GM23338 (cell line): ENCODE measurements around the gene PKNOX2. TPM values are rescaled to one million over a fixed set of nuclear protein-coding genes. Genes with fewer than 3 reads are reported as not detected.

Experiments
- ATAC-seq: fragments of 200-7000 bp; cut with Tn5 transposase; 3 replicates; pipeline ENCODE4 v1.9.1; 2020
- DNase-seq: peaks from one replicate; pipeline ENCODE4 v3.0.0-alpha.2; 2015; ENCODE audit warnings: low spot score
- H2AFZ ChIP-seq: fragments of 200-600 bp; sonication (generic); 2 replicates; pipeline ENCODE4 v1.8.0; 2016; ENCODE audit warnings: antibody characterized with exemption, mild to moderate bottlenecking, moderate library complexity
- H3F3A ChIP-seq: fragments of 200-600 bp; sonication (generic); replicated peaks from 2 replicates; pipeline ENCODE4 v1.8.0; 2017; ENCODE audit warnings: antibody characterized with exemption, mixed run types, low read depth
- H3K27ac ChIP-seq: fragments of 200-600 bp; sonication (generic); 2 replicates; pipeline ENCODE4 v1.6.1; 2016; ENCODE audit warnings: low read depth
- H3K27me3 ChIP-seq: fragments of 200-600 bp; sonication (generic); 2 replicates; pipeline ENCODE4 v1.8.0; 2016; ENCODE audit warnings: mild to moderate bottlenecking, mixed run types, moderate library complexity; ENCODE audit not compliant: insufficient read depth
- H3K36me3 ChIP-seq: fragments of 200-600 bp; sonication (generic); 2 replicates; pipeline ENCODE4 v1.8.0; 2016; ENCODE audit warnings: mild to moderate bottlenecking; ENCODE audit not compliant: insufficient read depth
- H3K4me1 ChIP-seq: fragments of 200-600 bp; sonication (generic); 2 replicates; pipeline ENCODE4 v1.8.0; 2016; ENCODE audit warnings: mild to moderate bottlenecking, moderate library complexity; ENCODE audit not compliant: insufficient read depth
- H3K4me2 ChIP-seq: fragments of 200-600 bp; sonication (generic); 2 replicates; pipeline ENCODE4 v1.7.1; 2017; ENCODE audit warnings: mixed run types
- H3K4me3 ChIP-seq: fragments of 200-600 bp; sonication (generic); 2 replicates; pipeline ENCODE4 v1.6.1; 2016; ENCODE audit warnings: mixed run types
- H3K79me2 ChIP-seq: fragments of 200-600 bp; sonication (generic); replicated peaks from 2 replicates; pipeline ENCODE4 v1.8.0; 2017; ENCODE audit warnings: mild to moderate bottlenecking; ENCODE audit not compliant: insufficient read depth
- H3K9me2 ChIP-seq: fragments of 200-600 bp; sonication (generic); 2 replicates; pipeline ENCODE4 v1.8.0; 2017; ENCODE audit not compliant: insufficient read depth
- H4K20me1 ChIP-seq: fragments of 200-600 bp; sonication (generic); replicated peaks from 2 replicates; pipeline ENCODE4 v1.8.0; 2017; ENCODE audit warnings: mild to moderate bottlenecking; ENCODE audit not compliant: insufficient read depth
- H3K27ac Mint-ChIP-seq: 2 replicates; pipeline ENCODE4 v1.8.0; 2020; ENCODE audit warnings: inconsistent platforms, mild to moderate bottlenecking, moderate library complexity, mixed read lengths
- H3K27me3 Mint-ChIP-seq: 3 replicates; pipeline ENCODE4 v1.8.0; 2022; ENCODE audit warnings: low read depth, mild to moderate bottlenecking, moderate library complexity, mixed read lengths, inconsistent platforms; ENCODE audit not compliant: insufficient read depth, poor library complexity
- H3K36me3 Mint-ChIP-seq: 3 replicates; pipeline ENCODE4 v1.8.0; 2021; ENCODE audit warnings: low read depth, mild to moderate bottlenecking, inconsistent platforms, moderate library complexity, mixed read lengths
- H3K4me1 Mint-ChIP-seq: 3 replicates; pipeline ENCODE4 v1.8.0; 2020; ENCODE audit warnings: mild to moderate bottlenecking, inconsistent platforms, mixed read lengths
- H3K4me3 Mint-ChIP-seq: 3 replicates; pipeline ENCODE4 v1.8.0; 2021; ENCODE audit warnings: moderate library complexity, mild to moderate bottlenecking, inconsistent platforms, mixed read lengths
- H3K9me3 Mint-ChIP-seq: 3 replicates; pipeline ENCODE4 v1.8.0; 2020; ENCODE audit warnings: moderate library complexity, mild to moderate bottlenecking, inconsistent platforms, mixed read lengths
- CREB1 ChIP-seq: fragments of 250-450 bp; sonication (Bioruptor Pico); IDR thresholded peaks from 2 replicates; pipeline ENCODE4 v1.5.0; 2020; ENCODE audit warnings: low read depth, mild to moderate bottlenecking, moderate library complexity
- EZH2 ChIP-seq: fragments of 200-600 bp; sonication (generic); IDR thresholded peaks from one replicate; pipeline ENCODE4 v1.8.0; 2017; ENCODE audit warnings: antibody characterized with exemption, mild to moderate bottlenecking, low read depth; ENCODE audit not compliant: unreplicated experiment
- EZH2phosphoT487 ChIP-seq: fragments of 200-600 bp; sonication (generic); IDR thresholded peaks from one replicate; pipeline ENCODE4 v1.8.1; 2018; ENCODE audit warnings: antibody characterized with exemption; ENCODE audit not compliant: unreplicated experiment
- JUNB ChIP-seq: IDR thresholded peaks from one replicate; pipeline ENCODE4 v1.6.1; 2016; ENCODE audit warnings: antibody characterized with exemption; ENCODE audit not compliant: unreplicated experiment
- NANOG ChIP-seq: IDR thresholded peaks from 2 replicates; pipeline ENCODE4 v1.6.1; 2016; ENCODE audit warnings: antibody characterized with exemption, borderline replicate concordance
- POLR2AphosphoS5 ChIP-seq: IDR thresholded peaks from 2 replicates; pipeline ENCODE4 v1.6.1; 2016; ENCODE audit warnings: antibody characterized with exemption, low read depth
- STAT1 ChIP-seq: IDR thresholded peaks from one replicate; pipeline ENCODE4 v1.6.1; 2016; ENCODE audit warnings: antibody characterized with exemption; ENCODE audit not compliant: unreplicated experiment
- ZNF114 ChIP-seq: fragments of 250-450 bp; sonication (Bioruptor Pico); IDR thresholded peaks from 2 replicates; pipeline ENCODE4 v1.5.0; 2020; ENCODE audit warnings: mild to moderate bottlenecking, moderate library complexity
- ZNF331 ChIP-seq: fragments of 250-450 bp; sonication (Bioruptor Pico); IDR thresholded peaks from 2 replicates; pipeline ENCODE4 v1.5.0; 2020; ENCODE audit warnings: low read depth, mild to moderate bottlenecking, moderate library complexity
- polyA plus RNA-seq: library from polyadenylated mRNA; unstranded; fragments of >200 nt; fragmentation: Nextera tagmentation; extraction: Ambion mirVana; gene quantifications from 2 replicates; pipeline ENCODE4 v1.2.1, GENCODE V29; 2016
- total RNA-seq: library from RNA; depleted of rRNA; stranded (reverse); fragments of >200 nt; shearing (Covaris generic); gene quantifications from 2 replicates; pipeline ENCODE4 v1.2.3, GENCODE V29; 2014
- TF ChIP-seq, protein P1 (sequence below): fragments of 250-450 bp; sonication (Bioruptor Pico); IDR thresholded peaks from 2 replicates; pipeline ENCODE4 v1.5.0; 2020; ENCODE audit warnings: mild to moderate bottlenecking, moderate library complexity
- TF ChIP-seq, protein P2 (sequence below), 2 experiments: fragments of 200-600 bp in 1 of 2; sonication (generic) in 1 of 2; conservative IDR thresholded peaks; 2 replicates each; pipeline versions ENCODE4 v1.5.1 to v1.6.1; 2016 to 2017; ENCODE audit warnings: antibody characterized with exemption in 2 of 2, low read depth in 2 of 2, mild to moderate bottlenecking in 2 of 2, moderate library complexity in 1 of 2
- TF ChIP-seq, protein P3 (sequence below): IDR thresholded peaks from one replicate; pipeline ENCODE4 v1.6.1; 2018; ENCODE audit warnings: antibody characterized with exemption; ENCODE audit not compliant: unreplicated experiment
- TF ChIP-seq, protein P4 (sequence below): IDR thresholded peaks from 2 replicates; pipeline ENCODE4 v1.6.1; 2016; ENCODE audit warnings: antibody characterized with exemption

The PKNOX2 gene
- total and polyA plus RNA-seq, 2 experiments from 2014 or later, result 0.42 to 0.83 TPM

DNA sequence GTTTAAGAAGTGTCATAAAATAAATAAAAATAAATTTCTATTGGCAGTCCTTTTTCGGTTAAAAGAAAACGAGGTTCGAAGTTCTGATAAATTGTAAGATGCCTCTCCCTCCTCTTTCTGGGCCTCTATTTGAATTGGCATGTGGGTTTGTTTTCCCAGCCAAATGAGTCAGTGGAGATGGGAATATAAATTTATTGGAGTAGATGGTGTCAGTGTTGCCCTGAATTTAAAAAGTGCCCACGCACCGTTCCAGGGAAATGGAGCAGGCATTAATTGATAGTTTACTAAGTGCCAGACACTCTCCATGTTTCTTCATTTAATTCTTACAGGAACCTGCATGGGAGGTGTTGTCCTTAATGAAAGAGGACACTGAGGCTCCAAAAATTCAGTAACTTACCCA, 212.3 kb downstream of the PKNOX2 start:
- H3K4me3 ChIP-seq, result no peak overlapping the region
- H3K36me3 ChIP-seq, result no peaks in the 10 kb centered on the region
- H3K36me3 Mint-ChIP-seq, result no peaks in the 10 kb centered on the region; the same call in 2 of the 3 replicates
- peaks cover 11% of the 10 kb centered on the region for H3K27me3 Mint-ChIP-seq
- 0 out of 2 replicates have a peak overlapping the region, but pooled peaks have one; percentile 81 for H2AFZ ChIP-seq
- H3K4me1 Mint-ChIP-seq, result peaks cover 47% of the 10 kb centered on the region
- no peak for DNase-seq
- H3K4me2 ChIP-seq, result no peak overlapping the region
- H3K27me3 ChIP-seq, result no peaks in the 10 kb centered on the region
- ATAC-seq, result no peak
- H3K9me2 ChIP-seq, result 0 out of 2 replicates have a peak, but pooled peaks cover 7% of the 10 kb centered on the region
- peaks cover 6% of the 10 kb centered on the region; the same call in 1 of the 2 replicates for H3F3A ChIP-seq
- no peak for TF ChIP-seq EZH2
- TF ChIP-seq NANOG, result no peak
- TF ChIP-seq, protein P1, sequence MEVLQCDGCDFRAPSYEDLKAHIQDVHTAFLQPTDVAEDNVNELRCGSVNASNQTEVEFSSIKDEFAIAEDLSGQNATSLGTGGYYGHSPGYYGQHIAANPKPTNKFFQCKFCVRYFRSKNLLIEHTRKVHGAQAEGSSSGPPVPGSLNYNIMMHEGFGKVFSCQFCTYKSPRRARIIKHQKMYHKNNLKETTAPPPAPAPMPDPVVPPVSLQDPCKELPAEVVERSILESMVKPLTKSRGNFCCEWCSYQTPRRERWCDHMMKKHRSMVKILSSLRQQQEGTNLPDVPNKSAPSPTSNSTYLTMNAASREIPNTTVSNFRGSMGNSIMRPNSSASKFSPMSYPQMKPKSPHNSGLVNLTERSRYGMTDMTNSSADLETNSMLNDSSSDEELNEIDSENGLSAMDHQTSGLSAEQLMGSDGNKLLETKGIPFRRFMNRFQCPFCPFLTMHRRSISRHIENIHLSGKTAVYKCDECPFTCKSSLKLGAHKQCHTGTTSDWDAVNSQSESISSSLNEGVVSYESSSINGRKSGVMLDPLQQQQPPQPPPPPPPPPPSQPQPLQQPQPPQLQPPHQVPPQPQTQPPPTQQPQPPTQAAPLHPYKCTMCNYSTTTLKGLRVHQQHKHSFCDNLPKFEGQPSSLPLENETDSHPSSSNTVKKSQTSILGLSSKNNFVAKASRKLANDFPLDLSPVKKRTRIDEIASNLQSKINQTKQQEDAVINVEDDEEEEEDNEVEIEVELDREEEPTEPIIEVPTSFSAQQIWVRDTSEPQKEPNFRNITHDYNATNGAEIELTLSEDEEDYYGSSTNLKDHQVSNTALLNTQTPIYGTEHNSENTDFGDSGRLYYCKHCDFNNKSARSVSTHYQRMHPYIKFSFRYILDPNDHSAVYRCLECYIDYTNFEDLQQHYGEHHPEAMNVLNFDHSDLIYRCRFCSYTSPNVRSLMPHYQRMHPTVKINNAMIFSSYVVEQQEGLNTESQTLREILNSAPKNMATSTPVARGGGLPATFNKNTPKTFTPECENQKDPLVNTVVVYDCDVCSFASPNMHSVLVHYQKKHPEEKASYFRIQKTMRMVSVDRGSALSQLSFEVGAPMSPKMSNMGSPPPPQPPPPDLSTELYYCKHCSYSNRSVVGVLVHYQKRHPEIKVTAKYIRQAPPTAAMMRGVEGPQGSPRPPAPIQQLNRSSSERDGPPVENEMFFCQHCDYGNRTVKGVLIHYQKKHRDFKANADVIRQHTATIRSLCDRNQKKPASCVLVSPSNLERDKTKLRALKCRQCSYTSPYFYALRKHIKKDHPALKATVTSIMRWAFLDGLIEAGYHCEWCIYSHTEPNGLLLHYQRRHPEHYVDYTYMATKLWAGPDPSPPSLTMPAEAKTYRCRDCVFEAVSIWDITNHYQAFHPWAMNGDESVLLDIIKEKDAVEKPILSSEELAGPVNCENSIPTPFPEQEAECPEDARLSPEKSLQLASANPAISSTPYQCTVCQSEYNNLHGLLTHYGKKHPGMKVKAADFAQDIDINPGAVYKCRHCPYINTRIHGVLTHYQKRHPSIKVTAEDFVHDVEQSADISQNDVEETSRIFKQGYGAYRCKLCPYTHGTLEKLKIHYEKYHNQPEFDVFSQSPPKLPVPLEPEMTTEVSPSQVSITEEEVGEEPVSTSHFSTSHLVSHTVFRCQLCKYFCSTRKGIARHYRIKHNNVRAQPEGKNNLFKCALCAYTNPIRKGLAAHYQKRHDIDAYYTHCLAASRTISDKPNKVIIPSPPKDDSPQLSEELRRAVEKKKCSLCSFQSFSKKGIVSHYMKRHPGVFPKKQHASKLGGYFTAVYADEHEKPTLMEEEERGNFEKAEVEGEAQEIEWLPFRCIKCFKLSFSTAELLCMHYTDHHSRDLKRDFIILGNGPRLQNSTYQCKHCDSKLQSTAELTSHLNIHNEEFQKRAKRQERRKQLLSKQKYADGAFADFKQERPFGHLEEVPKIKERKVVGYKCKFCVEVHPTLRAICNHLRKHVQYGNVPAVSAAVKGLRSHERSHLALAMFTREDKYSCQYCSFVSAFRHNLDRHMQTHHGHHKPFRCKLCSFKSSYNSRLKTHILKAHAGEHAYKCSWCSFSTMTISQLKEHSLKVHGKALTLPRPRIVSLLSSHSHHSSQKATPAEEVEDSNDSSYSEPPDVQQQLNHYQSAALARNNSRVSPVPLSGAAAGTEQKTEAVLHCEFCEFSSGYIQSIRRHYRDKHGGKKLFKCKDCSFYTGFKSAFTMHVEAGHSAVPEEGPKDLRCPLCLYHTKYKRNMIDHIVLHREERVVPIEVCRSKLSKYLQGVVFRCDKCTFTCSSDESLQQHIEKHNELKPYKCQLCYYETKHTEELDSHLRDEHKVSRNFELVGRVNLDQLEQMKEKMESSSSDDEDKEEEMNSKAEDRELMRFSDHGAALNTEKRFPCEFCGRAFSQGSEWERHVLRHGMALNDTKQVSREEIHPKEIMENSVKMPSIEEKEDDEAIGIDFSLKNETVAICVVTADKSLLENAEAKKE (CRISPR knock-in tag), result no peak
- TF ChIP-seq POLR2AphosphoS5, result no peak
- TF ChIP-seq, protein P2, sequence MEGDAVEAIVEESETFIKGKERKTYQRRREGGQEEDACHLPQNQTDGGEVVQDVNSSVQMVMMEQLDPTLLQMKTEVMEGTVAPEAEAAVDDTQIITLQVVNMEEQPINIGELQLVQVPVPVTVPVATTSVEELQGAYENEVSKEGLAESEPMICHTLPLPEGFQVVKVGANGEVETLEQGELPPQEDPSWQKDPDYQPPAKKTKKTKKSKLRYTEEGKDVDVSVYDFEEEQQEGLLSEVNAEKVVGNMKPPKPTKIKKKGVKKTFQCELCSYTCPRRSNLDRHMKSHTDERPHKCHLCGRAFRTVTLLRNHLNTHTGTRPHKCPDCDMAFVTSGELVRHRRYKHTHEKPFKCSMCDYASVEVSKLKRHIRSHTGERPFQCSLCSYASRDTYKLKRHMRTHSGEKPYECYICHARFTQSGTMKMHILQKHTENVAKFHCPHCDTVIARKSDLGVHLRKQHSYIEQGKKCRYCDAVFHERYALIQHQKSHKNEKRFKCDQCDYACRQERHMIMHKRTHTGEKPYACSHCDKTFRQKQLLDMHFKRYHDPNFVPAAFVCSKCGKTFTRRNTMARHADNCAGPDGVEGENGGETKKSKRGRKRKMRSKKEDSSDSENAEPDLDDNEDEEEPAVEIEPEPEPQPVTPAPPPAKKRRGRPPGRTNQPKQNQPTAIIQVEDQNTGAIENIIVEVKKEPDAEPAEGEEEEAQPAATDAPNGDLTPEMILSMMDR (conservative IDR thresholded peaks at IDR 0.05; ENCODE audit: low read depth in 2 of 2), result no peak
- no peak for TF ChIP-seq STAT1
- TF ChIP-seq EZH2phosphoT487, result no peak
- no peak for TF ChIP-seq CREB1 (CRISPR knock-in tag)
- TF ChIP-seq ZNF114, result no peak
- TF ChIP-seq ZNF331 (CRISPR knock-in tag), result no peak
- TF ChIP-seq JUNB, result no peak
- TF ChIP-seq, protein P3, sequence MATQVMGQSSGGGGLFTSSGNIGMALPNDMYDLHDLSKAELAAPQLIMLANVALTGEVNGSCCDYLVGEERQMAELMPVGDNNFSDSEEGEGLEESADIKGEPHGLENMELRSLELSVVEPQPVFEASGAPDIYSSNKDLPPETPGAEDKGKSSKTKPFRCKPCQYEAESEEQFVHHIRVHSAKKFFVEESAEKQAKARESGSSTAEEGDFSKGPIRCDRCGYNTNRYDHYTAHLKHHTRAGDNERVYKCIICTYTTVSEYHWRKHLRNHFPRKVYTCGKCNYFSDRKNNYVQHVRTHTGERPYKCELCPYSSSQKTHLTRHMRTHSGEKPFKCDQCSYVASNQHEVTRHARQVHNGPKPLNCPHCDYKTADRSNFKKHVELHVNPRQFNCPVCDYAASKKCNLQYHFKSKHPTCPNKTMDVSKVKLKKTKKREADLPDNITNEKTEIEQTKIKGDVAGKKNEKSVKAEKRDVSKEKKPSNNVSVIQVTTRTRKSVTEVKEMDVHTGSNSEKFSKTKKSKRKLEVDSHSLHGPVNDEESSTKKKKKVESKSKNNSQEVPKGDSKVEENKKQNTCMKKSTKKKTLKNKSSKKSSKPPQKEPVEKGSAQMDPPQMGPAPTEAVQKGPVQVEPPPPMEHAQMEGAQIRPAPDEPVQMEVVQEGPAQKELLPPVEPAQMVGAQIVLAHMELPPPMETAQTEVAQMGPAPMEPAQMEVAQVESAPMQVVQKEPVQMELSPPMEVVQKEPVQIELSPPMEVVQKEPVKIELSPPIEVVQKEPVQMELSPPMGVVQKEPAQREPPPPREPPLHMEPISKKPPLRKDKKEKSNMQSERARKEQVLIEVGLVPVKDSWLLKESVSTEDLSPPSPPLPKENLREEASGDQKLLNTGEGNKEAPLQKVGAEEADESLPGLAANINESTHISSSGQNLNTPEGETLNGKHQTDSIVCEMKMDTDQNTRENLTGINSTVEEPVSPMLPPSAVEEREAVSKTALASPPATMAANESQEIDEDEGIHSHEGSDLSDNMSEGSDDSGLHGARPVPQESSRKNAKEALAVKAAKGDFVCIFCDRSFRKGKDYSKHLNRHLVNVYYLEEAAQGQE, result no peak
- TF ChIP-seq, protein P4, sequence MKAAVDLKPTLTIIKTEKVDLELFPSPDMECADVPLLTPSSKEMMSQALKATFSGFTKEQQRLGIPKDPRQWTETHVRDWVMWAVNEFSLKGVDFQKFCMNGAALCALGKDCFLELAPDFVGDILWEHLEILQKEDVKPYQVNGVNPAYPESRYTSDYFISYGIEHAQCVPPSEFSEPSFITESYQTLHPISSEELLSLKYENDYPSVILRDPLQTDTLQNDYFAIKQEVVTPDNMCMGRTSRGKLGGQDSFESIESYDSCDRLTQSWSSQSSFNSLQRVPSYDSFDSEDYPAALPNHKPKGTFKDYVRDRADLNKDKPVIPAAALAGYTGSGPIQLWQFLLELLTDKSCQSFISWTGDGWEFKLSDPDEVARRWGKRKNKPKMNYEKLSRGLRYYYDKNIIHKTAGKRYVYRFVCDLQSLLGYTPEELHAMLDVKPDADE, result no peak
- no peaks in the 10 kb centered on the region for H4K20me1 ChIP-seq
- no peaks in the 10 kb centered on the region for H3K9me3 Mint-ChIP-seq
- no peak overlapping the region for H3K4me3 Mint-ChIP-seq
- H3K4me1 ChIP-seq, result peaks cover 14% of the 10 kb centered on the region
- H3K27ac Mint-ChIP-seq, result no peak overlapping the region
- no peak overlapping the region for H3K27ac ChIP-seq
- no peaks in the 10 kb centered on the region for H3K79me2 ChIP-seq
